Natural killer cell treated with Interleukin-12 subunit alpha and Interleukin-12 subunit beta and Interleukin-15 and Interleukin-18, amount 100 ng/mL, for 72 hours (primary cell): ENCODE measurements around the gene FRYL. TPM values are rescaled to one million over a fixed set of nuclear protein-coding genes. Genes with fewer than 3 reads are reported as not detected.

Experiments
- ATAC-seq, 2 donors: fragments of 150-1000 bp; cut with Tn5 transposase in 1 of 2; sonication (Bioruptor Pico), chemical (Tn5 transposase) in 1 of 2; 2 replicates each; pipeline ENCODE4 v1.10.0; 2021
- DNase-seq: peaks from one replicate; pipeline ENCODE4 v3.0.0; 2022; ENCODE audit warnings: low spot score
- H3K27ac Mint-ChIP-seq, 2 donors: 1 replicate in 1 of 2; 2 replicates in 1 of 2; pipeline ENCODE4 v1.8.0; 2022; ENCODE audit warnings: mixed read lengths in 2 of 2, mild to moderate bottlenecking in 1 of 2, moderate library complexity in 1 of 2
- H3K27me3 Mint-ChIP-seq, 2 donors: 1 replicate in 1 of 2; 2 replicates in 1 of 2; pipeline ENCODE4 v1.8.0; 2022; ENCODE audit warnings: mixed read lengths in 2 of 2
- H3K36me3 Mint-ChIP-seq: one replicate; pipeline ENCODE4 v1.8.0; 2022; ENCODE audit warnings: mixed read lengths
- H3K4me1 Mint-ChIP-seq, 2 donors: 1 replicate in 1 of 2; 2 replicates in 1 of 2; pipeline ENCODE4 v1.8.0; 2022; ENCODE audit warnings: low read depth in 2 of 2, mixed read lengths in 2 of 2, mild to moderate bottlenecking in 1 of 2
- H3K4me3 Mint-ChIP-seq: one replicate; pipeline ENCODE4 v1.8.0; 2022; ENCODE audit warnings: mixed read lengths
- H3K9me3 Mint-ChIP-seq: 2 replicates; pipeline ENCODE4 v1.8.0; 2022; ENCODE audit warnings: mixed read lengths
- total RNA-seq, 2 donors: library from RNA; stranded (reverse); gene quantifications; one replicate each; pipeline ENCODE4 v1.2.3, GENCODE V29; 2022

Gene FRYL
- total RNA-seq, 2 donors from 2014 or later, result 99.0 to 113 TPM

DNA sequence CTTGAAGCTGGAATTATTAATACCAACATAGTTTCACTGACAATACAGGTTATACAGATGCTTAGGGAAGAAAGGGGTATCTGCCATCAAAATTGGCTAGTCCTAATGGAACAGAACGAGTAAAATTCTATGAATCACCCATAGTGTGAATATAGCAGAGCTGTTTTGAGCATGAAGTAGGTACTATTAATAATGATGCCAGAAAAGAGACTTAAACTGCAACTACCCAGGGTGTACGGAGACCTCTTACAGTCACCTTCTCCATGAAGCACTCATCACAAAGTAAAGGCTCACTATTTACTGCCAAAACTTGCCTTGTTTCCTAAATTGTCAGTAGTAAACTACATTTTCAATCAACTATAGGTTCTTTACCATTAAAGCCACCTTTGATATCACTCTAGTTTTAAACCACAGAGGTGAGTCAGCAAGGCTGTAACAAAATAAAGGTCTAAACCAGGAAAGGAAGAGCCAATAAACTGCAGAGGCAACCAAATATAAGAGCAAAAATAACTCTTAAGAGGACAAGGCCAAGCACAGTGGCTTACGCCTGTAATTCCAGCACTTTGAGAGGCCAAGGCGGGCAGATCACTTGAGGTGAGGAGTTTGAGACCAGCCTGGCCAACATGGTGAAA, 114.4 kb downstream of the FRYL start:
- ATAC-seq, result no peak
- no peak overlapping the region for H3K4me3 Mint-ChIP-seq

DNA sequence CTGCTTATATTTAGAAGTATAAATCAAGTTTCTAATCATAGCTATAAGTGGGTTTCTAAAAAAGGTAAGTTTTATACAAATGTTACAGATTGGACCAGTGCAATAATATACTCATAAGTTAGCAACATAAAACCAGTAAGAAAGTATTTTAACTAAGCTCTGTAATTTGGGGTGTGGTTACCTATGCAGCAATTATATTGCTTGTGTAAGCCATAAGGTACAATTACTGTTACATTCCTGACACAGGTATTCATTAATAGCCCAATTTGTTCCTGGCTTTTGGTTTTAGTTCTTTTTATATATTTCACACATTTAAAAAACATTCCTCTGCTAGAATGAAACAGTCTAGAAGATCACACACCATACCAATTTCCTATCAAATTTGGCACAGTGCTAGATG, 115.1 kb downstream of the FRYL start:
- ATAC-seq, result no peak
- Mint-ChIP-seq H3K27me3 (no peaks in the 10 kb centered on the region), H3K27ac (no peak overlapping the region), H3K9me3 (no peaks in the 10 kb centered on the region), H3K4me1 (peaks cover 30% of the 10 kb centered on the region in 2 donors), H3K36me3 (no peaks in the 10 kb centered on the region), H3K4me3 (no peak overlapping the region)
- no peak for DNase-seq

More for the DNA sequence above, 114.4 kb downstream of the FRYL start:
- H3K27ac Mint-ChIP-seq, result no peak overlapping the region
- H3K36me3 Mint-ChIP-seq, result peaks cover 3% of the 10 kb centered on the region
- DNase-seq, result no peak
- peaks cover 3% of the 10 kb centered on the region for H3K9me3 Mint-ChIP-seq
- no peaks in the 10 kb centered on the region for H3K27me3 Mint-ChIP-seq
- H3K4me1 Mint-ChIP-seq, result peaks cover 28 to 32% of the 10 kb centered on the region in 2 donors

DNA sequence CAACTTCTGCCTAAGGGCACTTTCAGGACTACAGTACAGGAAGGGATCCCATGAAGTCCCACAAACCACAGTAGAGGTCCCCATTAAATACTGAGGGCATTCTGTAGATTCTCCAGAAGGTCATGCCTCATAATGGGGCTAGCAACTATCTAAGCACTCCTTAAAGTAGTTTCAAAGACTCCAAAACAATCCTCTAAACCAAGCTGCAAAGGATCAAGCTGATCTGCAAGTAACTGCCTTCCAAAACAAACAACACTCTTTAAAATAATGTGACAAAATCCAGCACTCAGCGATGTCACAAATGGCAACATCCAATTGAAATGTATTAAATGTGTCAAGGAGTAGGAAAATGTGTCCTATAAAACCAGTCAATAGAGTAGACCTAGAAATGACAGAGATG, 118.7 kb downstream of the FRYL start:
- Mint-ChIP-seq H3K27ac (no peak overlapping the region), H3K4me1 (peaks cover 25 to 39% of the 10 kb centered on the region in 2 donors)

DNA sequence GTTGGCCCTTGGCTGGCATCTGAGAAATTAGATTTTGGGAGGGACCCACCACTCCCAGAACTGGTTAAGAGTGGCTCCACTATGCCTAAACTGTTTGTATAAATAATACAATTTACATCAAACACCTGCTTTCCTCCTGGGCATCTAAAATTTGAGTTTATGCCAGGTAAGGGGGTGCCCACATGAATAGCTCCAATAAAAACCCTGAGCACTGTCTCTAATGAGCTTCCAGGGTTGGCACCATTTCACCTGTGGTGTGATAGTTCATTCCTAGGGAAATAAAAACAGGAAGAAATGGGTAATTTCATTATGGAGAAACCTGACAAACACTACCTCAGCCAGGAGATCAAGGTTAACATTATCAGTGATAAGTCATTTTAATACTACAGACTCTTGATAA, 119.7 kb downstream of the FRYL start:
- Mint-ChIP-seq H3K4me3 (no peak overlapping the region), H3K27ac (no peak overlapping the region), H3K36me3 (no peaks in the 10 kb centered on the region), H3K9me3 (no peaks in the 10 kb centered on the region), H3K27me3 (no peaks in the 10 kb centered on the region), H3K4me1 (peaks cover 20 to 33% of the 10 kb centered on the region in 2 donors)
- no peak for ATAC-seq
- DNase-seq, result no peak

More for the DNA sequence above, 118.7 kb downstream of the FRYL start:
- H3K27me3 Mint-ChIP-seq, result no peaks in the 10 kb centered on the region
- no peak for ATAC-seq
- no peak overlapping the region for H3K4me3 Mint-ChIP-seq
- DNase-seq, result no peak
- no peaks in the 10 kb centered on the region for H3K9me3 Mint-ChIP-seq
- H3K36me3 Mint-ChIP-seq, result no peaks in the 10 kb centered on the region

DNA sequence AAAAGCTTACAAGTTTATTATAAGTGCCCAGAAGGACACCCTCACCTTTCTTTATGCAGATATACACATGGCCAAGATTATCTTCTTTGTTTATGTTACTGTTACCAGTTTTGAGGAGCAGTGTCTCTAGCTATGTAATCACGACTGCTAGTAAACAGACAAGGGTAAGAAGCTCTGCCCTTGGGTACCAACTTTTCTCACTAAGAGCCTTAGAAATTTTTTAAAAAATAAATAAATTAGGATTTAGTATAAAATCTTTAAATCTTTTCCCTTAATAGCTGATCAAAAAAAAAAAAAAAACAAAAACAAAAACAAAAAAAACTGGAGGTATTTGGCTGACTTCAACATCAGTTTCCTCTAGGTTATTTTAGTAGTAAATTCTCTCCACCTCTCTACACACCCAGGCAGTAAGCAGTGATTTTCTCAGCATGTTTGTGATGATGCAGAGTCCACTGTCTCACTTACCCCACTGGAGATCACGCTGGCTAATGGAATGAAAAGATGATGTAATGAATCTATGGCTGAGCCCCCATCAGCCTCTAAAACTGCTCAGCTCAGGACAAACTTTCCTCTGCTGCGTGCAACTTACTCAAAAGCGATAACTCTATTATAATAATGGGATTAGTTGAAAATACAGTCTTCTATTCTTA, 125.9 kb downstream of the FRYL start:
- Mint-ChIP-seq H3K36me3 (no peaks in the 10 kb centered on the region), H3K4me3 (peak overlapping the region; percentile 56), H3K9me3 (no peaks in the 10 kb centered on the region), H3K27ac (peak overlapping the region in 1 of 2 donors; percentile 9), H3K4me1 (peaks cover 42 to 50% of the 10 kb centered on the region in 2 donors), H3K27me3 (no peaks in the 10 kb centered on the region)
- DNase-seq (no peak), ATAC-seq (no peak)

DNA sequence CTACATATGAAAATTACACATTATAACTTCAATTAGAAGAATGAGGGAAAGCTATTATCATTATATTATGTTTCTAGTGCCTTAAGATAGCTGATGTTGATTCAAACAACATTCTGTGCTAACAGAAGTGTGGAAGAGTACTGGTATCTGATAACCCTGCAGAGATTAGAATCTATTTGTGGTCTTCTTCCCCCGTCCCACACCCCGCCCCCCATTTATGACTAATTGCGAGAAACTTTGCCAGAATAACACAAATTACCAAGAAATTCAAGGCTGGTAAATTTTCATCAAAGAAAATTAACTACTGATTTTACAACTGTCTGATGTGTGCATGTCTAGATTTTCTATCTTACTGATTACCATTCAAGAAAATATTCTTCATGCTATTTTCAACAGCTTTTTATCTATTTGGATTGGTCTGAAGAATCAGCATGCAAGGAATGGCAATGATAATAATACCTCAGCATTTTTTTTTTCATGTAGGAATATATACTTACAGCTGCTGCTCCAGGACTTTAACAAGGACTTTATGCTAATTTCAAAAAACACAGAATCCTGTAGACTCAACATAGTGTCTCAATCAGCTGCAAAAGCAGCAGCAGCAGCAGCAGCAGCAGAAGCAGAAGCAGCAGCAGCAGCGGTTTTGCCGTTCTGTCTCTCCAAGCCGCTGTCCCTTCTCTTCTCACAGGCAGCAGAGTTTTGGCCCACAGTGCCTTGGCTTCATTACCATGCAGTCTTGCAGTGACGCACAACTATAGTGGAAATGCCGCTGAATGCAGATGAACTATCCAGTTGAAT, 126.7 kb downstream of the FRYL start:
- H3K4me1 Mint-ChIP-seq, result peaks cover 41 to 47% of the 10 kb centered on the region in 2 donors
- no peaks in the 10 kb centered on the region for H3K36me3 Mint-ChIP-seq
- no peaks in the 10 kb centered on the region for H3K9me3 Mint-ChIP-seq
- ATAC-seq (peak in 1 of 2 donors; percentile 41), DNase-seq (no peak)
- H3K27me3 Mint-ChIP-seq, result no peaks in the 10 kb centered on the region
- H3K4me3 Mint-ChIP-seq, result peak overlapping the region; percentile 56
- H3K27ac Mint-ChIP-seq, result no peak overlapping the region

DNA sequence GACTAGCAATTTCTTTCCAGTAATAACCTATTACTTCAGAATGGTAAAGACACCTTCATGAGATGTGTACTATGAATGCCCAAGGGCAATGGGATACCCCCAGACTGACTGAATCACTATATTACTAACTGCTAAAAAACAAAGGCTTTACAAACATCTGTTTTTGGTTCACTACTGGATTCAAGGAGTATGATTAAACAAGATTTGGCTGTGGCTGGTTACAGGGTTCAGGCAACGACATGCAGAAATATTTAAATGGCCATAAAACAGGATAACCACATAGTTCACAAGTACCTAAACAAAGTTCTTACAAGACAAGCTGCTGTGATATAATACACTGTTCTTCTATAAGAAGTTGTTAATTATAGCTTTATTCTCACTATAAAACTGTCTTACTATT, 128.2 kb downstream of the FRYL start:
- DNase-seq (no peak), ATAC-seq (peak in 1 of 2 donors; percentile 51)
- Mint-ChIP-seq H3K4me3 (no peak overlapping the region), H3K36me3 (no peaks in the 10 kb centered on the region), H3K4me1 (peaks cover 44 to 47% of the 10 kb centered on the region in 2 donors), H3K27me3 (no peaks in the 10 kb centered on the region), H3K9me3 (no peaks in the 10 kb centered on the region), H3K27ac (peak overlapping the region; percentile 23 to 37)

DNA sequence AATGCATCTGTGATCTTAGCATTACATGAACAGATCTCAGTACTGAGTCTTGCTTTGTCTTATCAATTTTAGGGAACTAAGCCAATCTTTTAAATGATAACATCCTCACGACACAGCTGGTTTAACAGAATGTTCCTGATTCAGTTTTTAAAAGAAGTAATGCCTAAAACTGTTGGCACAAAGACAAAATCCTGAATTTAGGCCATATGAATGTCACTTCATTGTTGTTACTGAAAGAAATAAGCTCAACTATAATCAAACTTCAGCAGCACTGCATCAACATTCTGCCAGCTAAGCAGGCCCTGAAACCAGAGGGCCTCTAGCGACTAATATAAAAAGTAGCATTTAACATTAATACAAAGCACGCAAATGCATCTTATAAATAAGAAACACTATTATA, 130.6 kb downstream of the FRYL start:
- no peak overlapping the region for H3K4me3 Mint-ChIP-seq
- DNase-seq (no peak), ATAC-seq (no peak)
- H3K9me3 Mint-ChIP-seq, result no peaks in the 10 kb centered on the region
- H3K27me3 Mint-ChIP-seq, result no peaks in the 10 kb centered on the region
- no peaks in the 10 kb centered on the region for H3K36me3 Mint-ChIP-seq
- peaks cover 47 to 49% of the 10 kb centered on the region in 2 donors for H3K4me1 Mint-ChIP-seq
- no peak overlapping the region for H3K27ac Mint-ChIP-seq

DNA sequence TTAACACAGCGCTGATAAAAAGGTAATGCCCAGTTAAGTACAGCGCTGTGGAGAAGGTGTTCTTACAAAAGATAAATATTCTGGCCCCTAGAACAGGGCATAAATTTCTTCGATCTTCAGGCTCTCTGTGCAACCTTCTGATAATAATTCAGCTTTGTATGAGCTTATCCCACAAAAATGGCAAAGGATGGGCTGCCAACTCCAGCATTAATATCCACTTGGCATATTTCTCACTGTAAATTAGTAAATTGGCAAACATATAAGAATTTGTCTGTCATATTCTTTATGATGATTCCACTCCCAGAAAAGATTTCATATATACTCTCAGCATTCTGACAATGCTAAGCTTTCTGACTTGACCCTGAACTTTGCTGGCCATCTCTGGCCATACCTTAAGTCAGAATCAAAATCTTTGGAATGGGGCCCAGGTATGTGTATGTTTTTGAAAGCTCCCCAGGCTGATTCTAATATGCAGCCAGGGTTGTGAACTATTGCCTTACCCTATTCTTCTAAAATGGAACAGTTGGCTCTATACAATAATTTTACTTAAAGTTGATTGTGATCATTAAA, 134.8 kb downstream of the FRYL start:
- DNase-seq, result no peak
- Mint-ChIP-seq H3K36me3 (no peaks in the 10 kb centered on the region), H3K27me3 (no peaks in the 10 kb centered on the region), H3K4me3 (no peak overlapping the region), H3K27ac (no peak overlapping the region), H3K9me3 (no peaks in the 10 kb centered on the region), H3K4me1 (peaks cover 30 to 38% of the 10 kb centered on the region in 2 donors)
- no peak for ATAC-seq

DNA sequence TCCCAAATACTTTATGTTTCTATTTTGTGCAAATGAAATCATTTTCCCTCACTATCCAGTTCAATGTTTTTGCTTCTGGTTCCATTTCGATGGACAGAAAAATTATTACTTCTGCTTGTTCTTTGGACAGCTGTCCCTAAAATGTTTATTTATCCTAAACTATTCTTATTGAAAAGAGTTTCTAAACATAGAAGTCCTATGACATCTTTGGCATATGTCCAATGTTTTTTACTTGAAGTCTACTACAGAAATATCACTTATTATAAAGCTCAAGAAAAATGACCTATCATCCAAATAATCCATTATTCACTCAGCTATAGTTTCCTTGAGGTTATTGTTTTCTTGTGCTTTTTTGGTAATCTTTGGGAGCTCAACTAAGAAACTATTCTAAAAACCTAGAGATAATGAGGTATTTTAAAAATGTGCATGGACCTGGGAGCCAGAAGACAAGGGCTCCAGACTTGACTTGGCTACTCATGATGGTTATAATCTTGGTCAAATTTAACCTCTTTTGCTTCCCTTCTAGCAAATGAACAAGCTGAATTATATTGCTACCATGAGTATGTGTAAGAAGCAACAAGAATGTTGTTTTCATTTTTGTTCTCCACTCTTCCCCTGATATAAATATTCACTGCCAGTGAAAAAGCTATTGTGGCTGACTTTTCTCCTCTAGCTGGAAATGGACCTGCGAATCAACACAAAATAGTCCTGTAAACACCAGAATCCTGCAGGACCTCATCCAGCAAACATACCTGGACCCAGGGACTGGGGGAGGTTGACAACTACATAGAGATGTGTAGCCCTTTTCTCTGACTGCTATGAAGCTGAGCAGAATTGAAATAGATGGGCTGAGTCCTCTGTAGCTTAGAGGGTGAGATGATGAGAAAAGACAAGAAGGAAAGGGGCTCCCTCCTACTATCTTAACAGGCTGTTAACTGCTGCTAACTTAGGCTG, 137.4 kb downstream of the FRYL start:
- H3K36me3 Mint-ChIP-seq, result no peaks in the 10 kb centered on the region
- ATAC-seq (no peak), DNase-seq (no peak)
- H3K9me3 Mint-ChIP-seq, result no peaks in the 10 kb centered on the region
- no peak overlapping the region for H3K27ac Mint-ChIP-seq
- no peak overlapping the region for H3K4me3 Mint-ChIP-seq
- peaks cover 33 to 48% of the 10 kb centered on the region in 2 donors for H3K4me1 Mint-ChIP-seq
- H3K27me3 Mint-ChIP-seq, result no peaks in the 10 kb centered on the region

DNA sequence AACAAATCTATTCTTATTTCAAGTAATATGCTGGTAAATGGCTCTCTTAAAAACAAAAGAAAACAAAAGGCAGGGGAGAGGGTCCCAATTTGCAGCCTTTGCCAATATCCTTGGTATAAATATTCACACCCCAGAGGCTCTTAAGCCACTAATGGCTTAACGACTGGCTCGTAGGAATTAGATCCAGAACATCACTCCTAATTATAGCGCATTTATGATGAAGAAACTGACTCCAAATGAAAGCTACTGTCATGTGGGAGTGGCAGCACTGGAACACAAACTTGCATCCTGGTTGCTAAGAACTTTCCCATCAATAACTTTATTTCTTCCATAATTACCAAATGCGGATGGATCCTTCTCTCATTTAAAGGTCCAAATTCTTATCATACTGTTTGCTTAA, 138.7 kb downstream of the FRYL start:
- no peak for ATAC-seq
- Mint-ChIP-seq H3K36me3 (no peaks in the 10 kb centered on the region), H3K27me3 (no peaks in the 10 kb centered on the region), H3K9me3 (no peaks in the 10 kb centered on the region), H3K27ac (no peak overlapping the region), H3K4me1 (peaks cover 29 to 48% of the 10 kb centered on the region in 2 donors), H3K4me3 (no peak overlapping the region)
- DNase-seq, result no peak

DNA sequence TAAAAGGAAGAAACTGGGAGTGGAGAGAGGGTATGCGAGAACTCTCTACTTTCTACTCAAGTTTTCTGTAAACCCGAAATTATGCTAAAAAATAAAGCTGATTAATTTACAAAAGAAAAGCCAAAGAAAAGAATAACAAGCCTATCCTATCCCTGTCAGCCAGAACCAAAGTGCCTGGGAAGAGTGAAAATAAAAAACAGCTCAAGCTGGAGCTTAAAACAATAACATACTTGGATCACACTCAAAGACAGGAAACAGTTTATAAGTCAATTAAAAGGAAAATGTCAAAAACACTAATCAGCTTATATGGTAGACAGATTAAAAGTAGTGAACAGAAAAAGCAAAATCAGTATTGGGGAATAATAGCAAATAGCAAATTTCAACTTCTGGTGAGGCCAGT, 139.4 kb downstream of the FRYL start:
- Mint-ChIP-seq H3K27ac (no peak overlapping the region), H3K4me3 (no peak overlapping the region), H3K36me3 (no peaks in the 10 kb centered on the region), H3K9me3 (no peaks in the 10 kb centered on the region), H3K27me3 (no peaks in the 10 kb centered on the region), H3K4me1 (peaks cover 26 to 43% of the 10 kb centered on the region in 2 donors)
- ATAC-seq (no peak), DNase-seq (no peak)

DNA sequence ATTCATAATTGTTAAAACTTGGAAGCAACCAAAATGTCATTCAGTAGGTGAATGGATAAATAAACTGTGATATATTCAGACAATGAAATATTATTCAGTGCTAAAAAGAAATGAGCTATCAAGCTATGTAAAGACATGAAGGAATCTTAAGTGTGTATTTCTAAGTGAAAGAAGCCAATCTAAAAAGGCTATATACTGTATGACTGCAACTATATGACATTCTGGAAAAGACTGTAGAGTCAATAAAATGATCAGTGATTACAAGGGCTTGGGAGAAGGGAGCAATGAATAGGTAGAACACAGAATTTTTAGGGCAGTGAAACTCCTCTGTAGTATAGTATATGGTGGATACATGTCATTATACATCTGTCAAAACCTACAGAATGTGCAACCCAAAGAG, 139.9 kb downstream of the FRYL start:
- no peak overlapping the region for H3K27ac Mint-ChIP-seq
- H3K4me1 Mint-ChIP-seq, result peaks cover 25 to 41% of the 10 kb centered on the region in 2 donors
- no peaks in the 10 kb centered on the region for H3K36me3 Mint-ChIP-seq
- no peaks in the 10 kb centered on the region for H3K9me3 Mint-ChIP-seq
- no peaks in the 10 kb centered on the region for H3K27me3 Mint-ChIP-seq
- H3K4me3 Mint-ChIP-seq, result no peak overlapping the region
- no peak for ATAC-seq
- DNase-seq, result no peak
